ENCODE results near the gene RTF1.

RTF1 gene

GRCh38 chr15:41505776-41506175 lies 88.9 kb downstream of the RTF1 start:
- DNase-seq (ENCODE audit: low read depth), result no peak

- DNase-seq (ENCODE audit: low read depth), result no peak
Measured at GRCh38 chr15:41506796-41507341, 90.0 kb downstream of the RTF1 start.

DNA sequence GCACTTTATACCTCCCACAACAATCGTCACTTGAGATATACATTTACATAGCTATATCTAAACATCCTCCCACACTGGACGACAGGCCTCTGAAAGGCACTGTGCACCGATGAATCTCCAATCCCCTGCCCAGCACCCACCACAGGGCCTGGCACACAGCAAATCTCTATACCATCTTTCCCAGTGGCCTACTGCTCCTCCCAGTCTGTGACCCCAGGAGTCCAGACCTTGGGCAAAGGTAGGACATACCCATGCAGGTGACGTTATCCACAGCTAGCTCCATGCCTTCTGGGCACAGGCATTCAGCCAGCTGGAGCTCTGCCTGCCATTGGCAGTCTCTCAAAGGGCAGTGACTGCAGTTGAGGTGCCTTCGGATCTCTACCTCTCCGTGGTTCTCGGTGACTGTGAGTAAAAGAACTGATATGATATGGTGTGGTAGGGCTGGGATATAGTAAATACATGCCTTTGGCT lies 91.0 kb downstream of the RTF1 start:
- no peak for DNase-seq (ENCODE audit: low read depth)

DNA sequence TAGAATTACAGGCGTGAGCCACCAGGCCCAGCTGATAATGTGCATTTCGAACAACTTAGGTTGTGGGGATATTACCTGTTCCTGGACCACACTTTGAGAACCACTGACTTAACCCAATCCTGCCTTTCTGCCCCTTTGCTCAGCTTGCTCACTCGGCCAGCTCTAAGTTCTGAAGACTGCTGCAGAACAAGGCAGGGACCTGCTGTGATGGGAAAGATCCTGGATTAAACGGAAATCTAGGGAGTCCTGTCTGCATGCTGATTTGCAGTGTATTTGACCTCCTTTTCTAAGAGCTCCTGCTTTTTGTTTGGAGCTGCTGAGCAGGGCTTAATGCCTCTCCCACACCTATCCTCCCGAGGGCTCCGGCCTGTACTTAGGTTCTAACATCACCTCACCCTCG lies 93.8 kb downstream of the RTF1 start:
- no peak for DNase-seq (ENCODE audit: low read depth)

GRCh38 chr15:41511331-41511898 lies 94.5 kb downstream of the RTF1 start:
- no peak for DNase-seq (ENCODE audit: low read depth)

DNA sequence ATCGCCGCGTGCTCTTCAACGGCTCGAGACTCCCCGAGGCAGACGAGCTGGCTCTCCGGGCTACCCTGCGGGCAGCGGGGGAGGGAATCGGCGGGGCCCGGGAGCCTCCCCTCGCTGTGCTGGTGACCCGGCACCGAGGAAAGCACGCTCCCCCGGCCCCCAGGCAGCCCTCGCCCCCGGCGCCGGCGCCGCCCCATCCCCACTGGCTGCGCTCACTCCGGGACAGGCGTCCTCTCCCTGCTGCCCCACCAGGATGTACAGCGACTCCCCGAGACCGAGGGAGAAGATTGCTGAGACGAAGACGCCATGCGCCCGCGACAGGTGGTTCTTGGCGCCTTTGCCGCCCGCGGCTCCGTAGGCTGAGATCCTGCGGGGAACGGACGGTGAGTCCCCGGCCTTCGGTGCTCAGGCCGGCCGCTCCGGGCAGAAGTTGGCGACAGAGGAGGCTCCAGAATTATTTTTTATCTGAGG lies 95.0 kb downstream of the RTF1 start:
- DNase-seq (ENCODE audit: low read depth), result no peak

- DNase-seq (ENCODE audit: low read depth), result no peak
Measured at GRCh38 chr15:41512512-41512939, 95.6 kb downstream of the RTF1 start.

GRCh38 chr15:41512940-41513505 lies 96.1 kb downstream of the RTF1 start:
- DNase-seq (ENCODE audit: low read depth), result no peak

GRCh38 chr15:41513506-41514227 lies 96.8 kb downstream of the RTF1 start, which contains the start of gene LTK:
LTK (minus strand) TSS chr15:41513827; CDS start chr15:41513709, 118 bp downstream.
- DNase-seq (ENCODE audit: low read depth), result no peak

- DNase-seq (ENCODE audit: low read depth), result no peak
Measured at GRCh38 chr15:41517895-41518449, 101.1 kb downstream of the RTF1 start.

- no peak for DNase-seq (ENCODE audit: low read depth)
Measured at GRCh38 chr15:41520636-41521035, 103.7 kb downstream of the RTF1 start.

GRCh38 chr15:41521614-41522013 lies 104.7 kb downstream of the RTF1 start:
- no peak for DNase-seq (ENCODE audit: low read depth)

- no peak for DNase-seq (ENCODE audit: low read depth)
Measured at GRCh38 chr15:41523097-41523496, 106.2 kb downstream of the RTF1 start.

- no peak for DNase-seq (ENCODE audit: low read depth)
Measured at GRCh38 chr15:41530363-41530956, 113.6 kb downstream of the RTF1 start.

Measured in activated T-cell treated with anti-CD3 and anti-CD28 coated beads for 1 hour (primary cell).